Fibroblast of skin of left quadriceps (primary cell): ENCODE measurements around the gene BTBD6.

Source experiments
- DNase-seq, 2 experiments: peaks; one replicate each; pipeline ENCODE4 v3.0.0-alpha.2; 2013; ENCODE audit warnings: low read depth in 2 of 2

Gene BTBD6

GRCh38 chr14:105248368-105249181 is at the start of gene BTBD6:
Gene BTBD6 (plus strand): TSS chr14:105248533. CDS start chr14:105248712, 179 bp downstream.
- DNase-seq: peak; percentile 38 to 51

GRCh38 chr14:105198588-105198987 is 49.7 kb upstream of the BTBD6 start:
- no peak for DNase-seq

- no peak for DNase-seq
Observed at GRCh38 chr14:105199093-105199492, 49.2 kb upstream of the BTBD6 start.

GRCh38 chr14:105200074-105200473 is 48.3 kb upstream of the BTBD6 start:
- no peak for DNase-seq

- no peak for DNase-seq
Observed at GRCh38 chr14:105200641-105201040, 47.7 kb upstream of the BTBD6 start.

- DNase-seq: no peak
Observed at GRCh38 chr14:105201156-105201924, 47.0 kb upstream of the BTBD6 start.

- no peak for DNase-seq
Observed at GRCh38 chr14:105201925-105202513, 46.3 kb upstream of the BTBD6 start.

GRCh38 chr14:105203057-105203531 is 45.2 kb upstream of the BTBD6 start:
- peak; percentile 26 to 28 for DNase-seq

- no peak for DNase-seq
Observed at GRCh38 chr14:105203701-105204100, 44.6 kb upstream of the BTBD6 start.

- DNase-seq: no peak
Observed at GRCh38 chr14:105204206-105204930, 44.0 kb upstream of the BTBD6 start.

- no peak for DNase-seq
Observed at GRCh38 chr14:105204931-105205672, 43.2 kb upstream of the BTBD6 start.

- no peak for DNase-seq
Observed at GRCh38 chr14:105205673-105206208, 42.6 kb upstream of the BTBD6 start.

GRCh38 chr14:105206873-105207272 is 41.5 kb upstream of the BTBD6 start:
- no peak for DNase-seq

- DNase-seq: no peak
Observed at GRCh38 chr14:105207460-105207901, 40.9 kb upstream of the BTBD6 start.

GRCh38 chr14:105207996-105208737 is 40.2 kb upstream of the BTBD6 start:
- no peak for DNase-seq

GRCh38 chr14:105208738-105209075 is 39.6 kb upstream of the BTBD6 start:
- DNase-seq: no peak

GRCh38 chr14:105209091-105209490 is 39.2 kb upstream of the BTBD6 start:
- DNase-seq: no peak

- DNase-seq: no peak
Observed at GRCh38 chr14:105209646-105210045, 38.7 kb upstream of the BTBD6 start.

GRCh38 chr14:105210266-105211025 is 37.9 kb upstream of the BTBD6 start:
- DNase-seq: no peak
